ENCODE data around the gene GET4.

The GET4 gene

DNA sequence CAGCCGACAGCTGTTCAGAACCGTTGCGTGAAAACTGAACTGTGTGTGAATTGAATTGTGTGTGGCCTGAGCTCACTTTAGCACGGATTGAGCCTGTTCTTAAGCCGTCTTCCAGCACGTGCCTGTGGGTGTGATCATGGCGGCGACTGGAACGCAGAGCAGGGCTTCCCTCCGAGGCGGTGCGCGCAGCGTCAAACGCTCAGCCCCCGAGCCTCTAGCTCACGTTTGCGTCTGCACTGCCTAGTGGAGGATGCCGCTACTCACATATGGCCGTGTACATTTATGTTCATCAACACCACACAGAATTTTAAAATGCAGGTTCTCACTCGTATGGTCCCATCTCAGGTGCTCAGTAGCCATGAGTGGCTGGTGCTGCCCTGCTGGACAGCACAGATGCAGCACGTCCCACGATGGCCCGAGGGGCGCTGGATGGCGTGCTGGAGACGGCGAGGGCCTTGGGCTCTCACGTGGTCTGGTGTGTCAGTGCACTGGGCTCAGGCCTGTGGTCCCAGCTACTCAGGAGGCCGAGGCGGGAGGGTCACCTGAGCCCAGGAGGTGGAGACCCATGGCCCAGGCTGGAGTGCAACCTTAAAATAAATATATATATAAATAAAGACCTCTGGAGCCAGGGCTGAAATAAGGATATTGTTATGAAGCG is 22.1 kb upstream of the GET4 start:
- no peak for TF ChIP-seq ZNF274 (IDR thresholded peaks at IDR 0.05; ENCODE audit: low read depth, low read length)
- no peak overlapping the region for H3K4me3 ChIP-seq (ENCODE audit: low read length)

DNA sequence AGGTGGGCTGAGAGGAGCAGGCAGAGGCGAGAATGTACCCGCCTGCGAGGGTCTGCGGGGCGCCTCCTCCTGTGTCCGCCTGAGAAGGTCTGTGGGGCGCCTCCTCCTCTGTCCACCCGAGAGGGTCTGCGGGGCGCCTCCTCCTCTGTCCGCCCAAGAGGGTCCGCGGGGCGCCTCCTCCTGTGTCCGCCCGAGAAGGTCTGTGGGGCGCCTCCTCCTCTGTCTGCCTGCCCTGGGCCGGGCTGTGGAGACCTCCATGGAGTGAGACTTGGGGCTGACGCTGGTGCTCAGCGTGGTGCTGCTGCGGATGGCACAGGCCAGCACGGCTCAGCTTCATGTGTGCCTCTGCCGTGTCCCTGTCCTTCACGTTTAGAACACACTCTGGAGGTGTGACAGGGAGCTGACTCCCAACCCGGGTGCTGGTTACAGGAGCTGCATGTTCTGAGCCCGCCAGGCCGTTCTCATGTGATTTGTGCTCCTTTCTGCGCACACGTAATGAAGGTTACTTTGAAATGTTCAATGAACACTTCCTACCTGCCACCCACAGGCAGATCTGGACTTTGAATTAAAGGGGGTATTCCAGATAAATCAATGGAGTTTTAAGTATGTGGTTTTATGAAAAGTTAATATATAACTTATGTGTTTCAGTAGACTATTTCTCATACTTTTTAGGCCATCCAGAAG is 20.5 kb upstream of the GET4 start:
- H3K4me3 ChIP-seq (ENCODE audit: low read length) = no peak overlapping the region
- TF ChIP-seq ZNF274 (IDR thresholded peaks at IDR 0.05; ENCODE audit: low read depth, low read length) = no peak

- TF ChIP-seq ZNF274 (IDR thresholded peaks at IDR 0.05; ENCODE audit: low read depth, low read length) = no peak
Observed at GRCh38 chr7:856444-857095, 19.8 kb upstream of the GET4 start.

DNA sequence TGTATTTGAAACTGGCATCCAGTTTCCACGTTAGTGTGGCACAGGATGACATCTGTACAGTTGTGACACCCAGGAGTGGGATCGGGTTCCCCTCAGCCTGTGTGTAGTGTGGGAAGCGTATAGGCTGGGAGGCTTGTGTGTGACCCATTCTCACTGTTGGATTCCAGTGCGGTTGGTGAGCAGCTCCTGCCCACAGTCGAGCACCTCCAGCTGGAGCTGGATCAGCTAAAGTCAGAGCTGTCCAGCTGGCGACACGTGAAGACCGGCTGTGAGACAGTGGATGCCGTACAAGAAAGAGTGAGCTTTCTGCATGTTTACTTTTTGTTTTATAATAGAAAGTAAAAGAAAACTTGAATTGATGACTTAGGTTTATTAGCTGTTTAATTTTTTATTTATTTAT is 18.7 kb upstream of the GET4 start:
- H3K4me3 ChIP-seq (ENCODE audit: low read length) = no peak overlapping the region
- TF ChIP-seq ZNF274 (IDR thresholded peaks at IDR 0.05; ENCODE audit: low read depth, low read length) = no peak

More at GRCh38 chr7:856444-857095, 19.8 kb upstream of the GET4 start:
- no peak overlapping the region for H3K4me3 ChIP-seq (ENCODE audit: low read length)

GRCh38 chr7:859359-860030 is 16.9 kb upstream of the GET4 start:
- no peak overlapping the region for H3K4me3 ChIP-seq (ENCODE audit: low read length)
- no peak for TF ChIP-seq ZNF274 (IDR thresholded peaks at IDR 0.05; ENCODE audit: low read depth, low read length)

DNA sequence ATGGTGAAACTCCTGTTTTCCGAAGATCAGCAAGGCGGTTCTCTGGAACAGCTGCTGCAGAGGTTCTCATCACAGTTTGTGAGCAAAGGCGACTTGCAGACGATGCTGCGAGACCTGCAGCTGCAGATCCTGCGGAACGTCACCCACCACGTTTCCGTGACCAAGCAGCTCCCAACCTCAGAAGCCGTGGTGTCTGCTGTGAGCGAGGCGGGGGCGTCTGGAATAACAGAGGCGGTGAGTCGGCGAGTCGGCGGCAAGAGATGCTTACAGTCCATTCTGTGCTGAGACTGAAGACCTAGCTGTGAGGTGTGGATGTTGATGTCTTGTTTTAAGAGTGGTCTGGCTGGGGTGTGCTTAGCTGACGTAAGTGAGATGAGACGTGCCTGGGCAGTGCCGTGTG is 16.2 kb upstream of the GET4 start:
- no peak for TF ChIP-seq ZNF274 (IDR thresholded peaks at IDR 0.05; ENCODE audit: low read depth, low read length)
- no peak overlapping the region for H3K4me3 ChIP-seq (ENCODE audit: low read length)

DNA sequence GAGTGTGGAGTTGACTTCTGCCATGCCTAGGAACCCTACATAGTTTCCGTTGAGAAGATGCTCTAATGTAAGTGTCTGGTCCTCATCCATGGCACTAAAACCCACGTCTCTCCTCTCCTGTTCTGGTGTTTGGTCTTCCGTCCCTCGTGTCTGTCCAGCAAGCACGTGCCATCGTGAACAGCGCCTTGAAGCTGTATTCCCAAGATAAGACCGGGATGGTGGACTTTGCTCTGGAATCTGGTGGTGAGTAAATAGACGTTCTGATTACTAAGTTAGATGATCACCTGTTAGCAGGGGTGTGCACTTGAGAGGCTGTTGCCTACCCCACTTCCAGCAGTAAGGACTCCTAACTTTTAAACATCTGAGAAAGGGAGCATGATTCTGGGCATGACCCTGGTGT is 15.1 kb upstream of the GET4 start:
- no peak for TF ChIP-seq ZNF274 (IDR thresholded peaks at IDR 0.05; ENCODE audit: low read depth, low read length)
- H3K4me3 ChIP-seq (ENCODE audit: low read length) = no peak overlapping the region

GRCh38 chr7:862157-862556 is 14.2 kb upstream of the GET4 start:
- no peak for TF ChIP-seq ZNF274 (IDR thresholded peaks at IDR 0.05; ENCODE audit: low read depth, low read length)
- no peak overlapping the region for H3K4me3 ChIP-seq (ENCODE audit: low read length)

DNA sequence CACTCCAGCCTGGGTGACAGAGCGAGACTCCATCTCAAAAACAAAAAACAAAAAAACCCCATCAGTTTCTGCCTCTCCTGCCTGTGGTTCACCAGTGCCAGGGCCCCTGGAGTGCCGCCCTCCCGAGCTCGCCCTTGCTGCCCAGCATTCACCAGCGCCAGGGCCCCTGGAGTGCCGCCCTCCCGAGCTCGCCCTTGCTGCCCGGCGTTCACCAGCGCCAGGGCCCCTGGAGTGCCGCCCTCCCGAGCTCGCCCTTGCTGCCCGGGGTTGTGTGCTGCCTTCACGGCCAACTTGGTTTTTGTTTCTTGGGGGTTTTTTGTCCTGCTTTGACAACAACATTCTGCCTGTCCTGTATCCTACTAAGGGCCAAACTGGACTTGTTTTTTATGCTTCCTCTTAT is 13.2 kb upstream of the GET4 start:
- TF ChIP-seq ZNF274 (IDR thresholded peaks at IDR 0.05; ENCODE audit: low read depth, low read length) = no peak
- no peak overlapping the region for H3K4me3 ChIP-seq (ENCODE audit: low read length)

GRCh38 chr7:865921-866320 is 10.4 kb upstream of the GET4 start:
- TF ChIP-seq ZNF274 (IDR thresholded peaks at IDR 0.05; ENCODE audit: low read depth, low read length) = no peak
- H3K4me3 ChIP-seq (ENCODE audit: low read length) = no peak overlapping the region

DNA sequence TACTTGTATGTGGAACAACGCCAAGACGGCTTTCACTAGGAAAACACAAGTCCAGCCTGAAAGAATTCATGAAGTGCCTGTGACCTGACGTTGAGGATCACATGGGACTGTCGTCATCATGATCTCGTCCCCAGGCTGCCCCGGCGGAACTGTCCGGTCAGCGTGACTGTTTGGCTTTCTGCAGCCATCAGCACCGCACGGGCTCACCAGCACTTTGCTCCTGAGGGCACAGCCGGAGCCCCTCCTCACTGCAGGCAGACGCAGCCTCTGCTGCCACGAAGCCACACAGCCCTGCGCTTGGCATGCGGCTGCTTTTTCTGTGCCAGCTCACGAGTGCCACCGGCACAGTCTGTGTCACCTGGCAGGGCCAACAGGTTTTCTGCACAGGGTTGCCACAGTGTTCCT is 9.4 kb upstream of the GET4 start:
- no peak for TF ChIP-seq ZNF274 (IDR thresholded peaks at IDR 0.05; ENCODE audit: low read depth, low read length)

GRCh38 chr7:867406-868188 is 8.8 kb upstream of the GET4 start:
- no peak overlapping the region for H3K4me3 ChIP-seq (ENCODE audit: low read length)
- TF ChIP-seq ZNF274 (IDR thresholded peaks at IDR 0.05; ENCODE audit: low read depth, low read length) = no peak

More for the DNA sequence above, 9.4 kb upstream of the GET4 start:
- no peak overlapping the region for H3K4me3 ChIP-seq (ENCODE audit: low read length)

GRCh38 chr7:868189-868486 is 8.2 kb upstream of the GET4 start:
- TF ChIP-seq ZNF274 (IDR thresholded peaks at IDR 0.05; ENCODE audit: low read depth, low read length) = no peak

GRCh38 chr7:869348-869747 is 7.0 kb upstream of the GET4 start:
- H3K4me3 ChIP-seq (ENCODE audit: low read length) = no peak overlapping the region
- TF ChIP-seq ZNF274 (IDR thresholded peaks at IDR 0.05; ENCODE audit: low read depth, low read length) = no peak

More at GRCh38 chr7:868189-868486, 8.2 kb upstream of the GET4 start:
- H3K4me3 ChIP-seq (ENCODE audit: low read length) = no peak overlapping the region
